T-cell (primary cell): ENCODE measurements around the gene CCDC88C. TPM values are rescaled to one million over a fixed set of nuclear protein-coding genes. Genes with fewer than 3 reads are reported as not detected.

Source experiments
- ATAC-seq, 4 experiments: fragments of 200-7000 bp in 3 of 4; fragments of 150-1000 bp in 1 of 4; cut with Tn5 transposase; replicated peaks in 1 of 4; 1 replicate in 3 of 4; 2 replicates in 1 of 4; pipeline ENCODE4 v1.10.0; 2021; ENCODE audit warnings: moderate library complexity in 3 of 4, mild to moderate bottlenecking in 2 of 4, moderate number of reproducible peaks in 1 of 4
- CTCF ChIA-PET, 2 donors: fragments of 300-600 bp; sonication (Branson Sonifier 250); formaldehyde crosslinking; loops; one replicate each; lab custom pipeline; 2022; ENCODE audit warnings: antibody characterized with exemption in 2 of 2; lab: Charles Lee
- POLR2A ChIA-PET, 2 donors: fragments of 300-600 bp; sonication (Branson Sonifier 250); formaldehyde crosslinking; loops; one replicate each; lab custom pipeline; 2022; ENCODE audit warnings: antibody characterized with exemption in 2 of 2; lab: Charles Lee
- DNase-seq, 35 experiments: peaks; one replicate each; pipeline versions ENCODE4 v3.0.0 to v3.0.0-alpha.2; 2013 to 2023
- H3K27ac ChIP-seq: one replicate; pipeline ENCODE4 v1.5.1; 2013; ENCODE audit warnings: low read length
- H3K27me3 ChIP-seq, 2 experiments: replicated peaks in 1 of 2; 1 replicate in 1 of 2; 2 replicates in 1 of 2; pipeline versions ENCODE4 v1.6.1 to v1.7.0; 2013; ENCODE audit warnings: low read length in 1 of 2, mixed read lengths in 1 of 2; ENCODE audit not compliant: control insufficient read depth in 2 of 2, insufficient read depth in 2 of 2; ENCODE audit errors: extremely low read depth in 1 of 2
- H3K36me3 ChIP-seq, 2 donors: 1 replicate in 1 of 2; 2 replicates in 1 of 2; pipeline versions ENCODE4 v1.6.1 to v1.7.0; 2013; ENCODE audit warnings: low read length in 1 of 2; ENCODE audit not compliant: control insufficient read depth in 2 of 2, insufficient read depth in 1 of 2; ENCODE audit errors: extremely low read depth in 1 of 2
- H3K4me1 ChIP-seq, 2 experiments: 1 replicate in 1 of 2; 2 replicates in 1 of 2; pipeline versions ENCODE4 v1.6.1 to v1.7.0; 2013; ENCODE audit warnings: low read length in 2 of 2, mixed read lengths in 1 of 2; ENCODE audit not compliant: insufficient read depth in 2 of 2, control insufficient read depth in 1 of 2; ENCODE audit errors: extremely low read depth in 1 of 2
- H3K4me3 ChIP-seq, 2 donors: 1 replicate in 1 of 2; 2 replicates in 1 of 2; pipeline versions ENCODE4 v1.5.1 to v1.7.0; 2013; ENCODE audit warnings: mild to moderate bottlenecking in 2 of 2, low read length in 1 of 2, moderate library complexity in 1 of 2; ENCODE audit not compliant: control insufficient read depth in 1 of 2; ENCODE audit errors: extremely low read depth in 1 of 2
- H3K9me3 ChIP-seq: 2 replicates; pipeline ENCODE4 v1.7.0; 2013
- H3K27ac Mint-ChIP-seq, 2 donors: one replicate each; pipeline ENCODE4 v1.8.0; 2020 to 2021; ENCODE audit warnings: mild to moderate bottlenecking in 2 of 2, mixed read lengths in 2 of 2
- H3K27me3 Mint-ChIP-seq, 2 donors: one replicate each; pipeline ENCODE4 v1.8.0; 2021 to 2022; ENCODE audit warnings: mixed read lengths in 2 of 2
- H3K36me3 Mint-ChIP-seq: one replicate; pipeline ENCODE4 v1.8.0; 2021; ENCODE audit warnings: mixed read lengths
- H3K4me1 Mint-ChIP-seq, 3 donors: one replicate each; pipeline ENCODE4 v1.8.0; 2020 to 2022; ENCODE audit warnings: mixed read lengths in 3 of 3, mild to moderate bottlenecking in 1 of 3
- H3K4me3 Mint-ChIP-seq, 3 donors: one replicate each; pipeline ENCODE4 v1.8.0; 2020 to 2022; ENCODE audit warnings: mild to moderate bottlenecking in 3 of 3, mixed read lengths in 3 of 3, moderate library complexity in 3 of 3
- H3K9me3 Mint-ChIP-seq, 3 donors: one replicate each; pipeline ENCODE4 v1.8.0; 2020 to 2022; ENCODE audit warnings: mixed read lengths in 3 of 3
- WGBS: methylation state at CpG from one replicate; pipeline ENCODE4 v1.1.5; 2013; ENCODE audit warnings: missing lambda C conversion rate; ENCODE audit not compliant: insufficient coverage; 5-methylcytosine and 5-hydroxymethylcytosine counted together
- total RNA-seq, 35 experiments: library from RNA in 6 of 35; stranded (reverse) in 6 of 35; fragments of 120-200 nt in 1 of 35; gene quantifications; one replicate each; pipeline versions ENCODE4 v1.2.1 to v1.2.4 and lab custom pipeline; 2013 to 2026

CCDC88C gene
- total RNA-seq, 5 donors from 2014 or later (not counting 1 experiment from before 2014, with no cell fraction given), result 260 to 368 (median 275) TPM

DNA sequence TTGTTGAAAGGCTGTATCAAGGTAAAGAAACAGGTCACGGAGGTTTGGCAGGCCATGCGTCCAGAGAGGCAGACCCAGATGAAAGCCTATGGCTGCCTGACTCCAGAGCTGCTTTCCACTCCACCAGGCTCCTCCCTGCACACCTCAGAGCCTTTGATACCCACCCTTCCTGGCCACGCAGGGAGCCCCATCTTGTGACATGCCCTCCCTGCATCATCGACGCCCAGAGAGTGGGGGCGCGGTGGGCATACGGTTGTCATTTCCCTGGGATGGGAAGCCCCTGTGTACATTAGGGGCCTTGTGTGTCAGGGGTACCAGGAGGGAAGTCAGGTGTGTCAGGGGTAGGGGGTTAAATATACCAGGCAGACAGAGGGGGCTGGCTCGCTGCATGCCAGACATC is 142.8 kb downstream of the CCDC88C start:
- DNase-seq, result no peak
- ATAC-seq, result no peak
- Mint-ChIP-seq H3K9me3 (no peaks in the 10 kb centered on the region), H3K27me3 (no peaks in the 10 kb centered on the region), H3K4me1 (peaks cover under 1 to 4% (median 3%) of the 10 kb centered on the region in 3 donors), H3K27ac (peak overlapping the region in 1 of 2 donors; percentile 36), H3K36me3 (peaks cover 33% of the 10 kb centered on the region), H3K4me3 (no peak overlapping the region)
- ChIA-PET CTCF (no interaction called here), POLR2A (no interaction called here)
- Histone ChIP-seq H3K9me3 (no peaks in the 10 kb centered on the region), H3K27me3 (no peaks in the 10 kb centered on the region), H3K4me1 (peaks cover 0 to 7% of the 10 kb centered on the region in 2 experiments), H3K27ac (no peak overlapping the region), H3K36me3 (peaks cover 56 to 93% of the 10 kb centered on the region in 2 donors), H3K4me3 (no peak overlapping the region)
- 88% methylated on average over 7 of the region's 9 CpGs for whole genome bisulfite sequencing

DNA sequence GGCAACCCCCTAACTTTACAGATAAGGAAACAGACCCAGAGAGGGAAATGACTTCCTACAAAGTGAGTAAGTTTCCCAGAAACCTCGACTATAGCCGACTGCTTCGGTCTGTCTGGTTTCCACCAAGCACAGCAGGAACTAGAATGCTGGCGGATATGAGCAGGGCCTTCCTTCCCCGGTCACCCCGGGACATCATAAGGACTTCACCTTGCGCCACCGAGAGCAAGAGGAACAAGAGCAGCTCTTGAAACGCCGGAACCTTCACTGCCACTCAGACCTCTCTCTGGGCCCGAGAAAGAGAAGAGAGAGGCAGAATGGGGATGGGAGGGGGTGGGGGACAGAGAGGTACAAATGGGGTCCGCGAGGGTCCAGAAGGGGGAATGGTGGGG is 143.7 kb downstream of the CCDC88C start:
- Mint-ChIP-seq H3K4me3 (no peak overlapping the region), H3K27me3 (no peaks in the 10 kb centered on the region), H3K36me3 (peaks cover 36% of the 10 kb centered on the region), H3K27ac (no peak overlapping the region), H3K4me1 (peaks cover 4 to 10% (median 7%) of the 10 kb centered on the region in 3 donors), H3K9me3 (no peaks in the 10 kb centered on the region)
- ChIA-PET CTCF (no interaction called here), POLR2A (interaction anchor here in 1 of 2 donors (0.6 kb wide), 1 partner anchor 93 kb away, joined by 6 read pairs; no protein-coding TSS in a partner anchor)
- Histone ChIP-seq H3K4me3 (no peak overlapping the region), H3K27ac (no peak overlapping the region), H3K27me3 (no peaks in the 10 kb centered on the region), H3K9me3 (no peaks in the 10 kb centered on the region), H3K36me3 (peaks cover 50 to 92% of the 10 kb centered on the region in 2 donors), H3K4me1 (peaks cover 0 to 7% of the 10 kb centered on the region in 2 experiments)
- WGBS, result 94% methylated on average over 7 of the region's 13 CpGs
- DNase-seq (no peak), ATAC-seq (no peak)

DNA sequence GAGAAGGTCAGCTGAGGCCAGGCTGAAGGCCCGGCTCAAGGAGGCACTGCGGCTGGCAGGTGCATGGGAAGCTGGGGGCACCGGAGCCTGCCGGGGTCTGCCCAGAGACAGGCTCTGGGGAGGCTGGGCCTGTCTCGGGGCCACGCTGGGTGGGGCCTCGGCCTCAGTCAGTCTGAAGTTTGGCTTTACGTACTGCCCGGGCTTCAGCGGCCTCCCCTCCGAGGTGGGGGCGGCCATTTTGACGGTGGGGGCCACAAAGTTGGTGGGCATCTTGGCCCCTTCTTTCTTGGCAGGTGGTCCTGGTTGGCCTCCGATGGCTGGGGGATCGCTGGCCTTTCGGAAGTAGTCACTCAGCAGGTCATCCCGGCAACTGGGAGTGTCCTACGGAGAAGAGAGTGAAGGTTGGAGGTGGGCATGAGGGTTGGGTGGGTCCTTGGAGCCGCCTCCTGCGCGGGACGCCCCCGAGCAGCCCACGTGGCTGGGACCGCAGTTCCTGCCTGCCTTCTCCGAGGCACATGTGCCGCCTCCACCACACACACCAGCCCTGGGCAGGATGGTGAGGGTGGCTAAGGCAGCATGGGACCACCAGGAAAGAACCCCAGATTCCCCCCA is 144.2 kb downstream of the CCDC88C start:
- H3K27ac Mint-ChIP-seq, result no peak overlapping the region
- H3K9me3 Mint-ChIP-seq, result no peaks in the 10 kb centered on the region
- no peaks in the 10 kb centered on the region for H3K9me3 ChIP-seq
- ATAC-seq, result peak in 1 of 4 experiments; percentile 9
- H3K27me3 ChIP-seq, result no peaks in the 10 kb centered on the region
- no peaks in the 10 kb centered on the region for H3K27me3 Mint-ChIP-seq
- ChIA-PET POLR2A (interaction anchor here in 1 of 2 donors (0.6 kb wide), 1 partner anchor 93 kb away, joined by 6 read pairs; no protein-coding TSS in a partner anchor), CTCF (no interaction called here)
- peaks cover 47 to 87% of the 10 kb centered on the region in 2 donors for H3K36me3 ChIP-seq
- H3K36me3 Mint-ChIP-seq, result peaks cover 34% of the 10 kb centered on the region
- 98% methylated on average over 11 of the region's 27 CpGs for WGBS
- peaks cover 4 to 15% (median 7%) of the 10 kb centered on the region in 3 donors for H3K4me1 Mint-ChIP-seq
- no peak overlapping the region for H3K27ac ChIP-seq
- no peak overlapping the region for H3K4me3 Mint-ChIP-seq
- no peak for DNase-seq
- H3K4me3 ChIP-seq, result no peak overlapping the region
- peaks cover 0 to 7% of the 10 kb centered on the region in 2 experiments for H3K4me1 ChIP-seq

DNA sequence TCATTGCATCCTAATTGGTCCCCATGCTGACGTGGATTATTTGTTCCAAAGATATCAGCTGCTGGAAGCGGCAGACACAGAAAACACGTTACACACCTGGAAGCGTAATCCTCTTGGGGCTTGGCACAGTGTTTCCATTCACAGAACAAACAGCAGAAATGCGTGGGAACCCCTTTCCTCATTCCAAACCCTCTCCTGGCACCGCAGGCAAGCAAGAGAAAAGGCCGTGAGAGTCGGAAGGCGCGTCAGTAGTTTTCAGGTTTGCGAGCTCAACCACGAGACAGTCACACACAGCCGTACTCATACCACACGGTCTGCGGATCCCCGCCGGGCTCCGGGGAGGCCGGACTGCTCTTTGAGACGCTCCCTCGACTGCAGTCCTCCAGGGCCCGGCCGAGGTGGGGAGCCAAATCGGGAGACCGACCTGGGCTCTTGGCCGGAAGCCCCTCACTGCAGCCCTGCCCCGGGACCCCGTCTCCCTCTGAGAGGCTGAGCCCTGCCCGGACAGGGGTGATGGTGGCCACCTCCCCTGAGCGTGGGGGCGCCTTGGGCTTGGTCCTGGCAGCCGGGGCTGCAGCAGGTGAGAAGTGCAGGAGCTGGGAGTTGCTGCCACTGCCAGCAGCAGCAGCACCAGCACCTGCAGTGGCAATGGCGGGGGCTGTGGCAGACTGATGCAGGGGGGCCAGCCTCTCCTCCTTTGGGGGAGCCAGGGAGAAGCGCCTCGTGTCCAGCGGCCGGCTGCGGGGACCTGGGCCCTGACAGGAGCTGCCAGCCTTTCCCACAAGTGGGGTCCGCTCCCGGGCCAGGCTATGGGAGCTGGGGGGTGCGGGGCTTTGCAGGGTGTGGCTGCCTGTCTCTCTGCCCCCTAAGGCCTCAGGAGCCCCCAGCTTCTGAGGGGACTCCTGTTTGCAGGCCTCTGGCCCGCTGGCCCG is 145.0 kb downstream of the CCDC88C start:
- H3K36me3 ChIP-seq, result peaks cover 40 to 81% of the 10 kb centered on the region in 2 donors
- Mint-ChIP-seq H3K4me1 (peaks cover 7 to 23% (median 10%) of the 10 kb centered on the region in 3 donors), H3K36me3 (peaks cover 39% of the 10 kb centered on the region), H3K4me3 (no peak overlapping the region), H3K27me3 (no peaks in the 10 kb centered on the region), H3K9me3 (no peaks in the 10 kb centered on the region), H3K27ac (no peak overlapping the region)
- no peak overlapping the region for H3K27ac ChIP-seq
- no peaks in the 10 kb centered on the region for H3K27me3 ChIP-seq
- H3K4me1 ChIP-seq, result peaks cover 0 to 7% of the 10 kb centered on the region in 2 experiments
- ChIA-PET POLR2A (no interaction called here), CTCF (interaction anchor here in 1 of 2 donors (1.0 kb wide), 1 partner anchor 95 kb away, joined by 5 read pairs; no protein-coding TSS in a partner anchor)
- ATAC-seq, result peak in 1 of 4 experiments; percentile 7
- WGBS, result 95% methylated on average over 35 of the region's 43 CpGs
- H3K4me3 ChIP-seq, result no peak overlapping the region
- no peaks in the 10 kb centered on the region for H3K9me3 ChIP-seq
- DNase-seq, result no peak

DNA sequence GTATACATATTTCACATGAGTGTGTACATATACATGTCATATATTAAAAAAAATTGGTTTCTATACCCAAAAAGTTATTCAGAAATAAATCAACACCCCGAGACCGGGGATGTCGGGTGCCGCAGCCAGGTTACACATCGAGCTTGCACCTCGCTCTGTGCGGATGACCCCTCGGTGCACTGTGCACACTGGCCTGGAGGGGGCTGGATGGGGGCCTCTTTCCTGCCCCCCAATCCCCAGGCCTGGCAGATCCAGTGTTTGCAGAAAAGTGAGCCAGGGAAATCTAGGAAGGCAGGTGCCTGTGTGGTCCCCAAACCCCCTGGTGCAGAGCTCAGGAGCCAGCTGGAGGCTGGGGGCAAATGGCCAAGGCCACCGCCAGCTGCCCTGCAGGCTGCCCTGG is 146.0 kb downstream of the CCDC88C start:
- H3K27ac ChIP-seq, result no peak overlapping the region
- Mint-ChIP-seq H3K4me1 (peaks cover 7 to 25% (median 13%) of the 10 kb centered on the region in 3 donors), H3K9me3 (no peaks in the 10 kb centered on the region), H3K36me3 (peaks cover 38% of the 10 kb centered on the region), H3K27ac (no peak overlapping the region), H3K27me3 (no peaks in the 10 kb centered on the region), H3K4me3 (no peak overlapping the region)
- no peaks in the 10 kb centered on the region for H3K9me3 ChIP-seq
- peaks cover 0 to 10% of the 10 kb centered on the region in 2 experiments for H3K4me1 ChIP-seq
- CTCF ChIA-PET, result interaction anchor here in 1 of 2 donors (1.0 kb wide), 1 partner anchor 94 kb away, joined by 5 read pairs; no protein-coding TSS in a partner anchor
- 96% methylated on average over 4 of the region's 9 CpGs for WGBS
- DNase-seq (no peak), ATAC-seq (peak in 1 of 4 experiments; percentile 30)
- H3K36me3 ChIP-seq, result peaks cover 33 to 72% of the 10 kb centered on the region in 2 donors
- H3K27me3 ChIP-seq, result no peaks in the 10 kb centered on the region
- POLR2A ChIA-PET, result no interaction called here
- no peak overlapping the region for H3K4me3 ChIP-seq

DNA sequence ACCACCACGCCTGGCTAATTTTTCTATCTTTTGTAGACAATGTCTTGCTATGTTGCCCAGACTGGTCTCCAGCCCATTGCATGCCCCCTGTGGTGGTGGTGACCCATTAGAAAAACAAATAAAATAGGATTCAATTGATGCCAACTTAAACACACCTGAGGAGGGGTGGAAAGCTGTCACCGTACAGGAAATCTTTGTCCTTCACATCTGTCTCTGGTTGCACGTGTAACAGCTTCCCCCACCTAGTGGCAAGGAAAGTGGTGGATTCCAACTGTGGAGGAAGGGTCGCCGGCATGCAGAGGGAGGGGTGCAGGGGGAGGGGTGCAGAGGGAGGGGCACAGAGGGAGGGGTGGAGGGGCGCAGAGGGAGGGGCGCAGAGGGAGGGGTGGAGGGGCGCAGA is 147.0 kb downstream of the CCDC88C start:
- no peaks in the 10 kb centered on the region for H3K27me3 ChIP-seq
- DNase-seq, result no peak
- ATAC-seq, result no peak
- no peaks in the 10 kb centered on the region for H3K9me3 ChIP-seq
- ChIA-PET CTCF (no interaction called here), POLR2A (interaction anchor here in 1 of 2 donors (0.5 kb wide), 1 partner anchor 34 kb away, joined by 3 read pairs; no protein-coding TSS in a partner anchor)
- H3K4me1 ChIP-seq, result peaks cover 0 to 6% of the 10 kb centered on the region in 2 experiments
- no peak overlapping the region for H3K27ac ChIP-seq
- peaks cover 33 to 64% of the 10 kb centered on the region in 2 donors for H3K36me3 ChIP-seq
- Mint-ChIP-seq H3K4me3 (no peak overlapping the region), H3K27me3 (no peaks in the 10 kb centered on the region), H3K4me1 (peaks cover 11 to 32% (median 18%) of the 10 kb centered on the region in 3 donors), H3K9me3 (no peaks in the 10 kb centered on the region), H3K27ac (peak overlapping the region in 1 of 2 donors; percentile 67), H3K36me3 (peaks cover 33% of the 10 kb centered on the region)
- WGBS, result 80% methylated on average over 2 of the region's 8 CpGs
- no peak overlapping the region for H3K4me3 ChIP-seq
